WTC11 (cell line): ENCODE data around the gene JAKMIP1. TPM values are rescaled to one million over a fixed set of nuclear protein-coding genes. Genes with fewer than 3 reads are reported as not detected.

ENCODE experiments used
- ATAC-seq: fragments of 200-7000 bp; cut with Tn5 transposase; 2 replicates; pipeline ENCODE4 v1.10.0; 2021; ENCODE audit warnings: mild to moderate bottlenecking, moderate library complexity
- CTCF ChIA-PET: fragments of 300-600 bp; sonication (Branson Sonifier 250); formaldehyde crosslinking; loops from one replicate; lab custom pipeline; 2021; ENCODE audit warnings: antibody characterized with exemption; lab: Charles Lee
- POLR2A ChIA-PET: fragments of 350-600 bp; sonication (Branson Sonifier 250); formaldehyde crosslinking; loops from one replicate; lab custom pipeline; 2021; ENCODE audit warnings: antibody characterized with exemption; lab: Charles Lee
- DNase-seq: peaks from one replicate; pipeline ENCODE4 v3.0.0; 2021; ENCODE audit warnings: low spot score
- H3K27ac Mint-ChIP-seq: 2 replicates; pipeline ENCODE4 v1.8.0; 2021; ENCODE audit warnings: mixed read lengths
- H3K27me3 Mint-ChIP-seq: 2 replicates; pipeline ENCODE4 v1.8.0; 2021; ENCODE audit warnings: low read depth, mild to moderate bottlenecking, moderate library complexity, mixed read lengths
- H3K36me3 Mint-ChIP-seq: 2 replicates; pipeline ENCODE4 v1.8.0; 2021; ENCODE audit warnings: mixed read lengths
- H3K4me1 Mint-ChIP-seq: 2 replicates; pipeline ENCODE4 v1.8.0; 2022; ENCODE audit warnings: mixed read lengths
- H3K4me3 Mint-ChIP-seq: 2 replicates; pipeline ENCODE4 v1.8.0; 2021; ENCODE audit warnings: mild to moderate bottlenecking, moderate library complexity, mixed read lengths
- H3K9me3 Mint-ChIP-seq: 2 replicates; pipeline ENCODE4 v1.8.0; 2021; ENCODE audit warnings: mixed read lengths
- ARID4B ChIP-seq: sonication (generic); formaldehyde crosslinking; IDR thresholded peaks from 2 replicates; pipeline ENCODE4 v1.8.0; 2023; ENCODE audit warnings: missing genetic modification reagents, mild to moderate bottlenecking, borderline replicate concordance
- ATF3 ChIP-seq: sonication (generic); formaldehyde crosslinking; conservative IDR thresholded peaks from 2 replicates; pipeline ENCODE4 v1.8.1; 2022; ENCODE audit warnings: mild to moderate bottlenecking, missing genetic modification reagents
- ATF6 ChIP-seq: sonication (generic); formaldehyde crosslinking; IDR thresholded peaks from 2 replicates; pipeline ENCODE4 v1.8.1; 2023; ENCODE audit warnings: mild to moderate bottlenecking, missing genetic modification reagents
- CREB1 ChIP-seq: sonication (generic); formaldehyde crosslinking; IDR thresholded peaks from 2 replicates; pipeline ENCODE4 v1.8.0; 2023; ENCODE audit warnings: mild to moderate bottlenecking, missing genetic modification reagents
- CTCF ChIP-seq: fragments of 200-600 bp; IDR thresholded peaks from 2 replicates; pipeline ENCODE4 v1.8.0; 2022; ENCODE audit warnings: antibody characterized with exemption
- FOXP1 ChIP-seq: sonication (generic); formaldehyde crosslinking; IDR thresholded peaks from 2 replicates; pipeline ENCODE4 v1.8.0; 2022; ENCODE audit warnings: missing genetic modification reagents, mild to moderate bottlenecking, moderate library complexity, borderline replicate concordance
- GABPB1 ChIP-seq: sonication (generic); formaldehyde crosslinking; IDR thresholded peaks from 2 replicates; pipeline ENCODE4 v1.8.1; 2023; ENCODE audit warnings: mild to moderate bottlenecking, missing genetic modification reagents
- GTF2I ChIP-seq: fragments of 250-450 bp; sonication (Bioruptor Pico); conservative IDR thresholded peaks from 2 replicates; pipeline ENCODE4 v1.4.0; 2021; ENCODE audit warnings: mild to moderate bottlenecking
- HMGA2 ChIP-seq: fragments of 250-450 bp; sonication (Bioruptor Pico); IDR thresholded peaks from 2 replicates; pipeline ENCODE4 v1.4.0; 2021; ENCODE audit warnings: mild to moderate bottlenecking, moderate library complexity
- IRF2 ChIP-seq: sonication (generic); formaldehyde crosslinking; IDR thresholded peaks from 2 replicates; pipeline ENCODE4 v1.8.0; 2022; ENCODE audit warnings: low read depth, missing genetic modification reagents, borderline replicate concordance
- JAZF1 ChIP-seq: fragments of 250-450 bp; sonication (Bioruptor Pico); IDR thresholded peaks from 2 replicates; pipeline ENCODE4 v1.9.0; 2021; ENCODE audit warnings: moderate library complexity, mild to moderate bottlenecking, inconsistent platforms
- JUN ChIP-seq: sonication (generic); formaldehyde crosslinking; IDR thresholded peaks from 2 replicates; pipeline ENCODE4 v1.8.0; 2023; ENCODE audit warnings: mild to moderate bottlenecking, missing genetic modification reagents
- MAX ChIP-seq: sonication (generic); formaldehyde crosslinking; IDR thresholded peaks from 2 replicates; pipeline ENCODE4 v1.8.0; 2022; ENCODE audit warnings: mild to moderate bottlenecking, missing genetic modification reagents
- MLX ChIP-seq: sonication (generic); formaldehyde crosslinking; IDR thresholded peaks from 2 replicates; pipeline ENCODE4 v1.8.1; 2023; ENCODE audit warnings: mild to moderate bottlenecking, missing genetic modification reagents, moderate library complexity
- NFE2L1 ChIP-seq: sonication (generic); formaldehyde crosslinking; IDR thresholded peaks from 2 replicates; pipeline ENCODE4 v1.8.1; 2023; ENCODE audit warnings: missing genetic modification reagents
- NR1H2 ChIP-seq: sonication (generic); formaldehyde crosslinking; IDR thresholded peaks from 2 replicates; pipeline ENCODE4 v1.9.0; 2021; ENCODE audit warnings: mild to moderate bottlenecking, moderate library complexity, missing genetic modification reagents
- NR2C2 ChIP-seq: sonication (generic); formaldehyde crosslinking; IDR thresholded peaks from 2 replicates; pipeline ENCODE4 v1.8.0; 2022; ENCODE audit warnings: mild to moderate bottlenecking, missing genetic modification reagents
- SOX15 ChIP-seq: fragments of 250-450 bp; sonication (Bioruptor Pico); IDR thresholded peaks from 2 replicates; pipeline ENCODE4 v1.9.0; 2021; ENCODE audit warnings: mild to moderate bottlenecking
- SP1 ChIP-seq: sonication (generic); formaldehyde crosslinking; conservative IDR thresholded peaks from 2 replicates; pipeline ENCODE4 v1.8.1; 2022; ENCODE audit warnings: missing genetic modification reagents
- TEAD1 ChIP-seq: sonication (generic); formaldehyde crosslinking; IDR thresholded peaks from 2 replicates; pipeline ENCODE4 v1.8.0; 2022; ENCODE audit warnings: mild to moderate bottlenecking, missing genetic modification reagents
- TP53 ChIP-seq: sonication (generic); formaldehyde crosslinking; IDR thresholded peaks from 2 replicates; pipeline ENCODE4 v1.8.1; 2023; ENCODE audit warnings: mild to moderate bottlenecking, missing genetic modification reagents
- ZBTB21 ChIP-seq: sonication (generic); formaldehyde crosslinking; IDR thresholded peaks from 2 replicates; pipeline ENCODE4 v1.8.1; 2023; ENCODE audit warnings: mild to moderate bottlenecking, missing genetic modification reagents, borderline replicate concordance
- ZNF121 ChIP-seq: sonication (generic); formaldehyde crosslinking; IDR thresholded peaks from 2 replicates; pipeline ENCODE4 v1.8.0; 2023; ENCODE audit warnings: missing genetic modification reagents
- ZNF138 ChIP-seq: sonication (generic); formaldehyde crosslinking; conservative IDR thresholded peaks from 2 replicates; pipeline ENCODE4 v1.8.1; 2022; ENCODE audit warnings: mild to moderate bottlenecking, moderate library complexity, missing genetic modification reagents
- ZNF317 ChIP-seq: sonication (generic); formaldehyde crosslinking; IDR thresholded peaks from 2 replicates; pipeline ENCODE4 v1.8.1; 2023; ENCODE audit warnings: low read depth, mild to moderate bottlenecking, moderate library complexity, missing genetic modification reagents, borderline replicate concordance
- ZNF416 ChIP-seq: fragments of 250-450 bp; sonication (Bioruptor Pico); IDR thresholded peaks from 2 replicates; pipeline ENCODE4 v1.9.0; 2021; ENCODE audit warnings: mild to moderate bottlenecking, inconsistent platforms
- total RNA-seq: library from RNA; stranded (reverse); gene quantifications from 3 replicates; pipeline ENCODE4 v1.2.3, GENCODE V29; 2021
- TF ChIP-seq, protein P1 (sequence below): sonication (generic); formaldehyde crosslinking; IDR thresholded peaks from 2 replicates; pipeline ENCODE4 v1.8.0; 2023; ENCODE audit warnings: missing genetic modification reagents

Gene JAKMIP1
- total RNA-seq, 1 experiment from 2014 or later = 4.0 TPM

DNA sequence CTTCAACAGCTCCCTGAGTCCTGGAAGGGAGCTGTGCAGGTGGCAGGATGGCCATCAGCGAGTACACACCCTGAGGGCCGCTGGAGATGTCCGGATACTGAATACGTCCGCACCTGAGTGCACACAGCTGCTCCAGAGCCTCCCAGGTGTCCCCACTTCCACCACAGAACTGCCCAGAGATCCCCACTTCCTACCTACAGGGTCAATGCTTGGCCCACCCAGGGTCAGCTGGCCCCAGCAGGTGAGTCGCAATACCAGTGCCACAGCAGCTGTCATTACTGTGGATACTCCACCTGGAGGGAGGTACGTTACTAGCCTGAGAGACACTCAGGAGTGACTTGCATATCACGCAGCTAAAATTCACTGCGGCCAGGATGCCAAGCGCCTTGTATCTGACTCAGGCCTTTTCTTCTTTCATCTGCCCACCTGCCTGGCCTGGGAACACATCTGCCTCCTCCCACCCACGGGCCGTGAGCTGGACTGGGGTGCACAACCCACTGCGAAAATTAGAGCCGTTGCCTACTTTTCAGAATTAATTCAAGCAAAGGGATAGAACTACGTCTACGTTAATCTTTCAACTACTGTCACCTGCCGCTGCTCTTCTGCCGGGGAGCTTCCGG, 191.5 kb downstream of the JAKMIP1 start:
- no peaks in the 10 kb centered on the region for H3K36me3 Mint-ChIP-seq
- no peaks in the 10 kb centered on the region for H3K9me3 Mint-ChIP-seq
- H3K4me1 Mint-ChIP-seq = peaks cover 26% of the 10 kb centered on the region
- ATAC-seq (no peak), DNase-seq (peak; percentile 5)
- CTCF ChIA-PET = interaction anchor here (0.7 to 2.7 kb wide), 9 partner anchors 10 to 324 kb away, joined by 3 to 23 read pairs (median 5); no protein-coding TSS in a partner anchor
- H3K4me3 Mint-ChIP-seq = peak overlapping the region; percentile 48
- POLR2A ChIA-PET = no interaction called here
- TF ChIP-seq ZNF121 (CRISPR knock-in tag) (no peak), CREB1 (CRISPR knock-in tag) (no peak), SOX15 (no peak), GTF2I (no peak), ZBTB21 (CRISPR knock-in tag) (no peak), MAX (CRISPR knock-in tag) (no peak), ZNF138 (CRISPR knock-in tag) (no peak), NR2C2 (CRISPR knock-in tag) (no peak), FOXP1 (no peak), SP1 (CRISPR knock-in tag) (no peak), CTCF (no peak), TP53 (CRISPR knock-in tag) (no peak), HMGA2 (CRISPR knock-in tag) (no peak), TEAD1 (CRISPR knock-in tag) (no peak), JUN (no peak)
- TF ChIP-seq, protein P1, sequence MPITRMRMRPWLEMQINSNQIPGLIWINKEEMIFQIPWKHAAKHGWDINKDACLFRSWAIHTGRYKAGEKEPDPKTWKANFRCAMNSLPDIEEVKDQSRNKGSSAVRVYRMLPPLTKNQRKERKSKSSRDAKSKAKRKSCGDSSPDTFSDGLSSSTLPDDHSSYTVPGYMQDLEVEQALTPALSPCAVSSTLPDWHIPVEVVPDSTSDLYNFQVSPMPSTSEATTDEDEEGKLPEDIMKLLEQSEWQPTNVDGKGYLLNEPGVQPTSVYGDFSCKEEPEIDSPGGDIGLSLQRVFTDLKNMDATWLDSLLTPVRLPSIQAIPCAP (CRISPR knock-in tag) = no peak
- peaks cover 32% of the 10 kb centered on the region for H3K27me3 Mint-ChIP-seq
- H3K27ac Mint-ChIP-seq = no peak overlapping the region

GRCh38 chr4:6008092-6008551, 192.2 kb downstream of the JAKMIP1 start:
- ATAC-seq (peak; percentile 87), DNase-seq (peak; percentile 57)
- Mint-ChIP-seq H3K4me1 (peaks cover 26% of the 10 kb centered on the region), H3K27ac (no peak overlapping the region), H3K9me3 (no peaks in the 10 kb centered on the region), H3K4me3 (peak overlapping the region; percentile 48), H3K36me3 (no peaks in the 10 kb centered on the region), H3K27me3 (peaks cover 32% of the 10 kb centered on the region)
- ChIA-PET CTCF (interaction anchor here (0.6 to 2.7 kb wide), 12 partner anchors 10 to 319 kb away, joined by 3 to 23 read pairs (median 4); no protein-coding TSS in a partner anchor), POLR2A (no interaction called here)
- TF ChIP-seq ARID4B (CRISPR knock-in tag) (no peak), ZNF416 (CRISPR knock-in tag) (no peak), ATF3 (CRISPR knock-in tag) (no peak), IRF2 (CRISPR knock-in tag) (no peak), ATF6 (CRISPR knock-in tag) (no peak), JAZF1 (CRISPR knock-in tag) (no peak), GABPB1 (CRISPR knock-in tag) (no peak), ZNF138 (CRISPR knock-in tag) (0 out of 2 replicates have a peak, but pooled peaks have one; percentile 45), ZNF317 (no peak), NFE2L1 (no peak), NR1H2 (CRISPR knock-in tag) (no peak), MLX (no peak), JUN (no peak)
